NCI-H2029 treated with DMSO at 0.1 percent for 48 hours (cell line): ENCODE results near the gene TSC22D2.

ENCODE experiments used
- DNase-seq: peaks from one replicate; lab custom pipeline; 2025; lab: John Stamatoyannopoulos, UW

Gene TSC22D2

GRCh38 chr3:150385296-150386242, 22.5 kb upstream of the TSC22D2 start:
- no peak for DNase-seq

GRCh38 chr3:150388498-150389418, 19.3 kb upstream of the TSC22D2 start:
- no peak for DNase-seq

- no peak for DNase-seq
Observed at GRCh38 chr3:150390087-150390486, 18.0 kb upstream of the TSC22D2 start.

GRCh38 chr3:150391161-150391560, 16.9 kb upstream of the TSC22D2 start:
- no peak for DNase-seq

GRCh38 chr3:150393745-150394144, 14.4 kb upstream of the TSC22D2 start:
- DNase-seq, result no peak

- no peak for DNase-seq
Observed at GRCh38 chr3:150394606-150395005, 13.5 kb upstream of the TSC22D2 start.

GRCh38 chr3:150396491-150396890, 11.6 kb upstream of the TSC22D2 start:
- DNase-seq, result no peak

- no peak for DNase-seq
Observed at GRCh38 chr3:150396956-150397550, 11.0 kb upstream of the TSC22D2 start.

- DNase-seq, result no peak
Observed at GRCh38 chr3:150399060-150399459, 9.0 kb upstream of the TSC22D2 start.

- no peak for DNase-seq
Observed at GRCh38 chr3:150401285-150401684, 6.8 kb upstream of the TSC22D2 start.

- no peak for DNase-seq
Observed at GRCh38 chr3:150402217-150402616, 5.9 kb upstream of the TSC22D2 start.

- no peak for DNase-seq
Observed at GRCh38 chr3:150404023-150404422, 4.1 kb upstream of the TSC22D2 start.

- no peak for DNase-seq
Observed at GRCh38 chr3:150407051-150407807, 869 bp upstream of the TSC22D2 start.

GRCh38 chr3:150407808-150408220, 284 bp upstream of the TSC22D2 start:
- peak; percentile 90 for DNase-seq

GRCh38 chr3:150409125-150409511, 1.0 kb downstream of the TSC22D2 start:
- DNase-seq, result no peak

- DNase-seq, result peak; percentile 27
Observed at GRCh38 chr3:150409512-150410310, 1.6 kb downstream of the TSC22D2 start.

GRCh38 chr3:150410311-150411105, 2.4 kb downstream of the TSC22D2 start:
- DNase-seq, result peak; percentile 25

- DNase-seq, result no peak
Observed at GRCh38 chr3:150411106-150411460, 3.0 kb downstream of the TSC22D2 start.

GRCh38 chr3:150411546-150411945, 3.4 kb downstream of the TSC22D2 start:
- no peak for DNase-seq

GRCh38 chr3:150411976-150412375, 3.9 kb downstream of the TSC22D2 start:
- no peak for DNase-seq
